ENCODE results near the gene MAD1L1.

MAD1L1 gene

GRCh38 chr7:1923409-1924257 lies 309.1 kb downstream of the MAD1L1 start:
- 92% methylated on average over 30 of the region's 30 CpGs for WGBS
- Histone ChIP-seq H3K9me3 (ENCODE audit: insufficient read depth, low read depth, low read length) (no peaks in the 10 kb centered on the region), H3K36me3 (ENCODE audit: insufficient read depth, low read length) (no peaks in the 10 kb centered on the region), H3K4me1 (ENCODE audit: insufficient read depth, low read length) (no peaks in the 10 kb centered on the region), H3K27ac (ENCODE audit: low read depth, low read length) (no peak overlapping the region), H3K9ac (ENCODE audit: low read depth, low read length) (no peak overlapping the region), H3K27me3 (ENCODE audit: insufficient read depth, low read length) (no peaks in the 10 kb centered on the region), H3K4me3 (ENCODE audit: low read length) (no peak overlapping the region)

GRCh38 chr7:1922870-1923236 lies 309.9 kb downstream of the MAD1L1 start:
- no peak overlapping the region for H3K9ac ChIP-seq (ENCODE audit: low read depth, low read length)
- H3K4me3 ChIP-seq (ENCODE audit: low read length), result no peak overlapping the region
- no peak overlapping the region for H3K27ac ChIP-seq (ENCODE audit: low read depth, low read length)

GRCh38 chr7:1922071-1922869 lies 310.5 kb downstream of the MAD1L1 start:
- Histone ChIP-seq H3K36me3 (ENCODE audit: insufficient read depth, low read length) (no peaks in the 10 kb centered on the region), H3K9ac (ENCODE audit: low read depth, low read length) (no peak overlapping the region), H3K4me3 (ENCODE audit: low read length) (no peak overlapping the region), H3K27ac (ENCODE audit: low read depth, low read length) (no peak overlapping the region), H3K27me3 (ENCODE audit: insufficient read depth, low read length) (no peaks in the 10 kb centered on the region), H3K4me1 (ENCODE audit: insufficient read depth, low read length) (no peaks in the 10 kb centered on the region), H3K9me3 (ENCODE audit: insufficient read depth, low read depth, low read length) (no peaks in the 10 kb centered on the region)
- WGBS, result 93% methylated on average over 42 of the region's 42 CpGs

More at GRCh38 chr7:1922870-1923236, 309.9 kb downstream of the MAD1L1 start:
- H3K27me3 ChIP-seq (ENCODE audit: insufficient read depth, low read length), result no peaks in the 10 kb centered on the region
- 92% methylated on average over 7 of the region's 7 CpGs for WGBS
- H3K36me3 ChIP-seq (ENCODE audit: insufficient read depth, low read length), result no peaks in the 10 kb centered on the region
- no peaks in the 10 kb centered on the region for H3K9me3 ChIP-seq (ENCODE audit: insufficient read depth, low read depth, low read length)
- H3K4me1 ChIP-seq (ENCODE audit: insufficient read depth, low read length), result no peaks in the 10 kb centered on the region

GRCh38 chr7:1920881-1921280 lies 311.9 kb downstream of the MAD1L1 start:
- H3K9ac ChIP-seq (ENCODE audit: low read depth, low read length), result no peak overlapping the region
- 84% methylated on average over 16 of the region's 16 CpGs for WGBS
- H3K9me3 ChIP-seq (ENCODE audit: insufficient read depth, low read depth, low read length), result no peaks in the 10 kb centered on the region
- no peak overlapping the region for H3K27ac ChIP-seq (ENCODE audit: low read depth, low read length)
- no peak overlapping the region for H3K4me3 ChIP-seq (ENCODE audit: low read length)
- H3K4me1 ChIP-seq (ENCODE audit: insufficient read depth, low read length), result no peaks in the 10 kb centered on the region
- H3K36me3 ChIP-seq (ENCODE audit: insufficient read depth, low read length), result no peaks in the 10 kb centered on the region
- H3K27me3 ChIP-seq (ENCODE audit: insufficient read depth, low read length), result no peaks in the 10 kb centered on the region

- Histone ChIP-seq H3K4me3 (ENCODE audit: low read length) (no peak overlapping the region), H3K4me1 (ENCODE audit: insufficient read depth, low read length) (no peaks in the 10 kb centered on the region), H3K27ac (ENCODE audit: low read depth, low read length) (no peak overlapping the region)
These were observed 312.5 kb downstream of the MAD1L1 start for GRCh38 chr7:1920266-1920681.

GRCh38 chr7:1919539-1920265 lies 313.0 kb downstream of the MAD1L1 start:
- H3K36me3 ChIP-seq (ENCODE audit: insufficient read depth, low read length), result no peaks in the 10 kb centered on the region
- H3K4me3 ChIP-seq (ENCODE audit: low read length), result no peak overlapping the region
- H3K9me3 ChIP-seq (ENCODE audit: insufficient read depth, low read depth, low read length), result no peaks in the 10 kb centered on the region
- no peaks in the 10 kb centered on the region for H3K27me3 ChIP-seq (ENCODE audit: insufficient read depth, low read length)
- no peak overlapping the region for H3K27ac ChIP-seq (ENCODE audit: low read depth, low read length)
- 94% methylated on average over 22 of the region's 22 CpGs for WGBS
- H3K4me1 ChIP-seq (ENCODE audit: insufficient read depth, low read length), result no peaks in the 10 kb centered on the region
- no peak overlapping the region for H3K9ac ChIP-seq (ENCODE audit: low read depth, low read length)

More at GRCh38 chr7:1920266-1920681, 312.5 kb downstream of the MAD1L1 start:
- WGBS, result 96% methylated on average over 20 of the region's 20 CpGs
- no peaks in the 10 kb centered on the region for H3K27me3 ChIP-seq (ENCODE audit: insufficient read depth, low read length)
- no peak overlapping the region for H3K9ac ChIP-seq (ENCODE audit: low read depth, low read length)
- no peaks in the 10 kb centered on the region for H3K9me3 ChIP-seq (ENCODE audit: insufficient read depth, low read depth, low read length)
- H3K36me3 ChIP-seq (ENCODE audit: insufficient read depth, low read length), result no peaks in the 10 kb centered on the region

- Histone ChIP-seq H3K27ac (ENCODE audit: low read depth, low read length) (no peak overlapping the region), H3K4me1 (ENCODE audit: insufficient read depth, low read length) (no peaks in the 10 kb centered on the region)
These were observed 313.7 kb downstream of the MAD1L1 start for GRCh38 chr7:1918881-1919525.

GRCh38 chr7:1918063-1918645 lies 314.6 kb downstream of the MAD1L1 start:
- H3K9me3 ChIP-seq (ENCODE audit: insufficient read depth, low read depth, low read length), result no peaks in the 10 kb centered on the region
- H3K9ac ChIP-seq (ENCODE audit: low read depth, low read length), result no peak overlapping the region
- no peaks in the 10 kb centered on the region for H3K36me3 ChIP-seq (ENCODE audit: insufficient read depth, low read length)
- no peak overlapping the region for H3K27ac ChIP-seq (ENCODE audit: low read depth, low read length)
- H3K27me3 ChIP-seq (ENCODE audit: insufficient read depth, low read length), result no peaks in the 10 kb centered on the region
- no peak overlapping the region for H3K4me3 ChIP-seq (ENCODE audit: low read length)
- WGBS, result 92% methylated on average over 23 of the region's 23 CpGs
- no peaks in the 10 kb centered on the region for H3K4me1 ChIP-seq (ENCODE audit: insufficient read depth, low read length)

More at GRCh38 chr7:1918881-1919525, 313.7 kb downstream of the MAD1L1 start:
- H3K9ac ChIP-seq (ENCODE audit: low read depth, low read length), result no peak overlapping the region
- H3K36me3 ChIP-seq (ENCODE audit: insufficient read depth, low read length), result no peaks in the 10 kb centered on the region
- 94% methylated on average over 25 of the region's 25 CpGs for WGBS
- no peaks in the 10 kb centered on the region for H3K27me3 ChIP-seq (ENCODE audit: insufficient read depth, low read length)
- no peaks in the 10 kb centered on the region for H3K9me3 ChIP-seq (ENCODE audit: insufficient read depth, low read depth, low read length)
- H3K4me3 ChIP-seq (ENCODE audit: low read length), result no peak overlapping the region

GRCh38 chr7:1917221-1918062 lies 315.3 kb downstream of the MAD1L1 start:
- H3K4me3 ChIP-seq (ENCODE audit: low read length), result no peak overlapping the region
- H3K9me3 ChIP-seq (ENCODE audit: insufficient read depth, low read depth, low read length), result no peaks in the 10 kb centered on the region
- no peaks in the 10 kb centered on the region for H3K4me1 ChIP-seq (ENCODE audit: insufficient read depth, low read length)
- 93% methylated on average over 31 of the region's 31 CpGs for WGBS
- H3K9ac ChIP-seq (ENCODE audit: low read depth, low read length), result no peak overlapping the region
- H3K36me3 ChIP-seq (ENCODE audit: insufficient read depth, low read length), result no peaks in the 10 kb centered on the region
- H3K27ac ChIP-seq (ENCODE audit: low read depth, low read length), result no peak overlapping the region
- no peaks in the 10 kb centered on the region for H3K27me3 ChIP-seq (ENCODE audit: insufficient read depth, low read length)

GRCh38 chr7:1916601-1916970 lies 316.2 kb downstream of the MAD1L1 start:
- WGBS, result 96% methylated on average over 16 of the region's 16 CpGs
- Histone ChIP-seq H3K4me3 (ENCODE audit: low read length) (no peak overlapping the region), H3K27me3 (ENCODE audit: insufficient read depth, low read length) (no peaks in the 10 kb centered on the region), H3K27ac (ENCODE audit: low read depth, low read length) (no peak overlapping the region), H3K9ac (ENCODE audit: low read depth, low read length) (no peak overlapping the region), H3K4me1 (ENCODE audit: insufficient read depth, low read length) (no peaks in the 10 kb centered on the region), H3K9me3 (ENCODE audit: insufficient read depth, low read depth, low read length) (no peaks in the 10 kb centered on the region), H3K36me3 (ENCODE audit: insufficient read depth, low read length) (no peaks in the 10 kb centered on the region)

Measured in HUES64 (cell line).